HAP-1 (cell line): ENCODE results near the gene COL23A1.

Experiments used
- DNase-seq, 2 experiments: peaks; one replicate each; pipeline ENCODE4 v3.0.0-alpha.2; 2016 to 2020; ENCODE audit warnings: low spot score in 2 of 2
- H3K27me3 ChIP-seq: fragments of 250-450 bp; sonication (Bioruptor Pico); 2 replicates; pipeline ENCODE4 v1.5.1; 2020; ENCODE audit warnings: low read depth, mild to moderate bottlenecking, moderate library complexity
- H3K36me3 ChIP-seq: fragments of 250-450 bp; sonication (Bioruptor Pico); replicated peaks from 2 replicates; pipeline ENCODE4 v1.5.1; 2020; ENCODE audit warnings: mild to moderate bottlenecking
- H3K4me1 ChIP-seq: fragments of 250-450 bp; sonication (Bioruptor Pico); 2 replicates; pipeline ENCODE4 v1.5.1; 2020; ENCODE audit warnings: mild to moderate bottlenecking
- H3K4me3 ChIP-seq: fragments of 250-450 bp; sonication (Bioruptor Pico); 2 replicates; pipeline ENCODE4 v1.5.1; 2020; ENCODE audit warnings: mild to moderate bottlenecking, moderate library complexity
- H3K9me3 ChIP-seq: fragments of 250-450 bp; sonication (Bioruptor Pico); 2 replicates; pipeline ENCODE4 v1.5.1; 2020; ENCODE audit warnings: mild to moderate bottlenecking, moderate library complexity
- in situ Hi-C: fragments of 300-500 bp; cut with MboI; formaldehyde crosslinking; loops from 3 replicates; pipeline ENCODE4 v1.14.3; 2020; ENCODE audit warnings: low sequenced_read_pairs, inconsistent platforms, mixed read lengths

Gene COL23A1

DNA sequence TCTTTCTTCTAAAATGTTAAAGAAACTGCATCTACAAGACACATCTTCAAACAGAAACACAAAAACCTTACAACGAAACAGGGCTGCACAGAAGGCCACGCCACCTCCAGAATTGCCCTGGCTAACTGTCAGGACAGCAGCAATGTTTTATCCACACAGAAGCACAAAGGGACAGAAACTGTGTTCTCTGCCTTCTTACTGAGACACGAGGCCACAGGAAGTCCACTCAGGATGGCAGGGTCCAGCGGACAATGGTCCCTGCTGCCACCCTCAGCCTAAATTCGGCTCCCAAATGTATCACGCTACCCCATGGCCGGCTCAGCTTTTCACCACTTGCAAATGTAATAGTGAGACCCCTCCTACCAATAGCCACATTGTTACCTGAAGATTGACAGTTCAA lies 197.8 kb downstream of the COL23A1 start:
- in situ Hi-C loops: no loop called here
- H3K4me1 ChIP-seq: no peaks in the 10 kb centered on the region
- no peaks in the 10 kb centered on the region for H3K27me3 ChIP-seq
- H3K9me3 ChIP-seq: no peaks in the 10 kb centered on the region
- no peak overlapping the region for H3K4me3 ChIP-seq
- DNase-seq: no peak
- no peaks in the 10 kb centered on the region for H3K36me3 ChIP-seq

DNA sequence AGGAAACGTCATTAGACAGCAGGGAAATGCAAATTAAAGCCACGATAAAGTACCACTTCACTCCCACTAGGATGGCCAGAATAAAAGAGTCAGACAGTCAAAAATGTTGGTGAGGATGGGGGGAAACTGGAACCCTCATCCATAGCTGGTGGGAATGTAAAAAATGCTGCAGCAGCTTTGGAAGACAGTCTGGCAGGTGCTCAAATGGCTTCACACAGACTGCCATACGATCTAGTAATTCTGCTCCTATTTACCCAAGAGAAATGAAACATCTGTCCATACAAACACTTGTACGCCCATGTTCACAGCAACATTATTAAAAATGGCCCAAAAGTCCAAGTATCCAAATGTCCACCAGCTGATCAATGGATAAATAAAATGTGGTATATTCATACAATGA lies 198.7 kb downstream of the COL23A1 start:
- H3K36me3 ChIP-seq: no peaks in the 10 kb centered on the region
- H3K4me3 ChIP-seq: no peak overlapping the region
- in situ Hi-C loops: no loop called here
- H3K27me3 ChIP-seq: no peaks in the 10 kb centered on the region; the same call in 1 of the 2 replicates
- DNase-seq: no peak
- no peaks in the 10 kb centered on the region for H3K4me1 ChIP-seq
- H3K9me3 ChIP-seq: no peaks in the 10 kb centered on the region

DNA sequence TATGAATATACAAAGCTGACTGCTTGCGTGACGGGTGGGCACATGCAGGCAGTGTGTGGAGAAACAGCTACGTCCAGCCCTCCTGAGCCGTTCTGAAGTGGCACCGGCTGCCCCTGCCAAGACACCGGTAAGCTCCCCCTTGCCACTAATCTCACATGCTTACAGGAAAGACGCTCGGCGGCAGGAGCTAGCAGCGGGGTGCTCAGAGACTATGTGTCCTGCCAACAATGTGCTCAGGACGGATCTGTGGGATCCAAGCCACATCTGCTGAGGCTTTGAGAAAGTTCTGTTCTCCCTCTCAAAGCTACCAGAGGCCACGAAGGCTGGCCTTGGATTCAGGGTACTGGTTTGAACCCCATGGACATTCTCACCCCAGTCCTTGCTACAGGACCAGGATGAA lies 200.4 kb downstream of the COL23A1 start:
- DNase-seq: no peak
- in situ Hi-C loops: no loop called here
- H3K36me3 ChIP-seq: no peaks in the 10 kb centered on the region

DNA sequence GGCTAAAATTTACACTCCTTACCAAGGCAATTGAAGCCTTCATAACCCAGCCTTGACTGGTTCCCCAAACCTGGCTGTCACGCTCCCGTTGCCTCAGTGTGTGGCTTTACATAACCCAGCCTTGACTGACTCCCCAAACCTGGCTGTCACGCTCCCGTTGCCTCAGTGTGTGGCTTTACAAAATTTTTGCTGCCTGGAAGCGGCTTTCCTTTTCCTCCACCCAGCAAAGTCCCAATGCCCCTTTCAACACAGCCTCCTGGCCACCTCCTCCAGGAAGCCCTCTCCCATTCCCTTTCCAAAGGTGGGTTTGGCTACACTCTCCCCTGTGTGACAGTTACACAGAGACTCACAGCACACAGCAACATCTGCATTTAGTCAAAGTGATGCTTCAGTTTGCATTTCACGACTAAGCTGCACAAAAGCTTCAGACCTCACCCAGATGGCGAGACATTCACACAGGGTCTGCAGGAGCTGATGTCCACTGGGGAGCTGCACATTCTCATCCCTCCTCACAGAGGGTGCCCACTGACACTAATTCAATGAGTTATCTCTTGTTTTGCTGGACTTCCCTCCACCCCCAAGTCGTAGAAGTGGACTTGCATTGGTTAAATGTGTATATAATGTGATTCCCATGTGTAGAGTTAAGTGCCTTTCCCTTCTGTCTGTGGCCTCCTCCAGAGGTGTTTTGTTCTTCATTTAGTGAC lies 201.0 kb downstream of the COL23A1 start:
- H3K36me3 ChIP-seq: no peaks in the 10 kb centered on the region
- DNase-seq: no peak
- in situ Hi-C loops: no loop called here
- H3K27me3 ChIP-seq: peaks cover 3% of the 10 kb centered on the region
- no peaks in the 10 kb centered on the region for H3K9me3 ChIP-seq
- H3K4me1 ChIP-seq: no peaks in the 10 kb centered on the region
- H3K4me3 ChIP-seq: no peak overlapping the region

More for the DNA sequence above, 200.4 kb downstream of the COL23A1 start:
- H3K9me3 ChIP-seq: no peaks in the 10 kb centered on the region
- H3K27me3 ChIP-seq: peaks cover 3% of the 10 kb centered on the region
- H3K4me1 ChIP-seq: no peaks in the 10 kb centered on the region
- H3K4me3 ChIP-seq: no peak overlapping the region

DNA sequence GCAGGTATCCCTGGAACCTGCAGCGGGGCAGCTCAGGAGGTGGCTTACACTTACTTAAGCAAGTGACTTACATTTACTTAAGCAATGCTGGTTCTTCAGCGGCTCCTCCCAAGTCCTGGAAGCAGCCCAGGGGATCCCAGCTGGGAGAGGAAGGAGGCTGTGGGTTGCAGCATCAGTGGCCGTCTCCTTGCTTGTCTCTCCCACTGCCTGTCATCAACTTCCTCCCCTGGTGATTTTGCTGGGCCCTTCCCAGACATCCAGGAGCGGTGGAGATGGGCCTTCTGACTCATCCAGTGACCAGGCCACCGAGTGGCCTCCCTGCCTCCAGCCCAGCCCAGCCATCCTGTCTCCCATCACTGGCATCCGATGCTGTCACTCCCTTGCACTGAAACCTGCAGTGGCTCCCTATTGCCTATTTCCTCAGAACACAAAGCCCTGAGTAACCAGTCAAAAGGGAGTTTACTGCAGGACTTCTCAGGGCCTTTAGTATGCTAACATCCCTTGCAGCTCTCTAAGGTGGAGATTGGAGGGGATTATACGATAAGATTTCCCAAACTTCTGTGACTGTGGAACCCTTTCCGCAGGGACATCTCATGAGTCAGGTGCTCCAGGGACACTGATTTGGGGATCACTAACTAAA lies 201.7 kb downstream of the COL23A1 start:
- in situ Hi-C loops: no loop called here
- Histone ChIP-seq H3K4me1 (no peaks in the 10 kb centered on the region), H3K9me3 (no peaks in the 10 kb centered on the region), H3K36me3 (no peaks in the 10 kb centered on the region), H3K4me3 (no peak overlapping the region), H3K27me3 (peaks cover 3% of the 10 kb centered on the region)
- no peak for DNase-seq

DNA sequence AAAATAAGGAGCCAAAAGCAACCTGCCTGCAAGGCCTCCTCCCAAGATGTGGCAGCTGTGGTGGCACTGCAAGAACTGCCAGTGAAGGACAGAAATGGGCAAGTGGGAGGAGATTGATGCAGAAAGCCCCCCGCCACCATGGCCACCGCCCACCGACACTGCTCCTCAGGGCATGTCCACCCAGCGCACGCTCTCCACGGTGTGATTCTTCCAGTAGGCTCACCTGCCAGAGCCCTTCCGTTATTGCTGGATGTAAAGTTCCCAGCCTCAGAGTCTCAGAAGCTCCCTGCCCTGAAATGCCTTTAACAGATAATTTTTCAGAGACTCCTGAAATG lies 202.4 kb downstream of the COL23A1 start:
- Histone ChIP-seq H3K27me3 (peaks cover 3% of the 10 kb centered on the region), H3K36me3 (no peaks in the 10 kb centered on the region), H3K9me3 (no peaks in the 10 kb centered on the region), H3K4me1 (no peaks in the 10 kb centered on the region), H3K4me3 (no peak overlapping the region)
- in situ Hi-C loops: no loop called here
- DNase-seq: no peak

DNA sequence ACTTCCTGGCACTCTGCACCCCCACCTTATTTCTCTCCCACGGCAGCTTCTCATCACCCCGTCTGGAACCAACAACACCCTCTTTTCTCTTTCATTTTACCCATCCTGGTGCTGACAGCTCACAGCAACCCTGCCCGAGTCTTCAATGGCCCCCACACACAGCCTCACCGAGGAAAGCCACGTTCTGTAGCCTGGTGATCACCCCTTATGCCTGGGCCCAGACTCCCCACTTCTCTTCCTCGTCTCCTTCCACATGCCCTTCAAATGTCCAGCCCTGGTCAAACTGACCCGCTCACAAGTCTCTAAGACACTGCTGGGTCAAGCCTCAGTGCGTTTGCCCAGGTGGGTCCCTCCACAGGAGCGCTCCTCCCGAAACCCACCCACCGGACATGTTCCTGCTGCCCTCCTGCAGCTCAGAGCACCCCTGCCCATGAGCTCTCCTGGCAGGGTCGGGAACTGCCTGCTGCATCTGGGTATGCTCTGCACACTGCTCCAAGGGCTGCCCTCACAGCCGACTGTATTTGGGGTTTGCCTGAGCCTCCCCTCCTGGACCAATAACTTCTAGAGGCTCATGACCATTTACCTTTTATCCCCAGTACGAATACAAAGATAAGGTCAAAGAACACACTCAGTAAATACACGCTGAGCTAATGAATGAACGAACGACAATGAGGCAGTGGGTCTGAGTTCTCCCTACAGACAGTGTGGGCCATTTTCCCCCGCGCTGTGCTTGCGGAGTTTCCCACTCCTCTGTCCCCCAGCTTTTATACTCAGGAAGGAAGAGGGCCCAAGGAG lies 202.9 kb downstream of the COL23A1 start:
- no peak overlapping the region for H3K4me3 ChIP-seq
- H3K27me3 ChIP-seq: peaks cover 3% of the 10 kb centered on the region
- H3K36me3 ChIP-seq: no peaks in the 10 kb centered on the region
- no peaks in the 10 kb centered on the region for H3K9me3 ChIP-seq
- in situ Hi-C loops: no loop called here
- no peaks in the 10 kb centered on the region for H3K4me1 ChIP-seq
- no peak for DNase-seq

DNA sequence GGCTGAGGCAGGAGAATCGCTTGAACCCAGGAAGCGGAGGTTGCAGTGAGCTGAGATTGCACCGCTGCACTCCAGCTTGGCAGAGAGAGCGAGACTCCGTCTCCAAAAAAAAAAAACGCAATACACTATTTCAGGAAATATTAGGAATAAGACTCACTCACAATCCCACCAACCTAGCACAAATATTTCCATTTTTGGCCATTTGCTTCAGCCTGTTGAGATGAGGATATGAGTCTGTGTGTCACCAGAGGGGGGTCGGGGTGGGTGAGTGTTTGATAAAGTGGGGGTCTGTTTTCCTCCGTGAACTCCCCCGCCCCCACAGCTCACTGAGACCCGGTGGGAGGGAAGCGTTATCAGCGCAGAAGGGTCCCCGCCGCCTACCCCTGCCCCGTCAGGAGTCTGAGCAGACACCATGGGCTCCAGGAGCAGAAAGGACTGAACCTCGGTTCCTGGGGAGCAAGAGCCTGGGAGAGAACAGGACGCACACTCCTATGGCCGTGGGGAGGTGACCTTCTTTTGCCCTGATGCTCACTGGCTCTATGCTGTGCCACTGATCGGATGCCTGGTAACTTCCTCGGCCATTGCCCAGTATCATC lies 203.8 kb downstream of the COL23A1 start:
- Histone ChIP-seq H3K27me3 (peaks cover 3% of the 10 kb centered on the region), H3K4me1 (no peaks in the 10 kb centered on the region), H3K9me3 (no peaks in the 10 kb centered on the region), H3K4me3 (no peak overlapping the region), H3K36me3 (no peaks in the 10 kb centered on the region)
- in situ Hi-C loops: no loop called here
- DNase-seq: no peak

DNA sequence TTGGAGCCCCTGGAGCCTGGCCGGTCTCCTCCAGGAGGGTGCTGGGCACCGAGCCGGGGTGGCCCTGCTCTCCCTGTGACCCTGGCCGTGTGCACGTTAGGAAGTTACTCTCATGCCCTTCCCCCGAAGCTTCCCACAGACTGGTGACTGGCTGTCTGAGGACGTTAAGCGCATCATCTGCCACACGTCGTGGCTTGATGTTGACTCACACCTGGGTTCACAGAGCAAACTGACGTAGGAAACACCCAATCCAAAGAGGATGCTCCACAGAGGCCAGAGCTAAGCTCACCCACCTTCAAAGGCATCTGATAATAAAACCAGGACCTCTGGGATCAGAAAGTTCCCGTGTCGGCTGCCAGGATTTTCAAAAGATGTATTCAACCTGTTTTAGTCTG lies 204.7 kb downstream of the COL23A1 start:
- no peak overlapping the region for H3K4me3 ChIP-seq
- H3K4me1 ChIP-seq: no peaks in the 10 kb centered on the region
- no peak for DNase-seq
- peaks cover 3% of the 10 kb centered on the region for H3K27me3 ChIP-seq
- no peaks in the 10 kb centered on the region for H3K9me3 ChIP-seq
- in situ Hi-C loops: no loop called here
- no peaks in the 10 kb centered on the region for H3K36me3 ChIP-seq

DNA sequence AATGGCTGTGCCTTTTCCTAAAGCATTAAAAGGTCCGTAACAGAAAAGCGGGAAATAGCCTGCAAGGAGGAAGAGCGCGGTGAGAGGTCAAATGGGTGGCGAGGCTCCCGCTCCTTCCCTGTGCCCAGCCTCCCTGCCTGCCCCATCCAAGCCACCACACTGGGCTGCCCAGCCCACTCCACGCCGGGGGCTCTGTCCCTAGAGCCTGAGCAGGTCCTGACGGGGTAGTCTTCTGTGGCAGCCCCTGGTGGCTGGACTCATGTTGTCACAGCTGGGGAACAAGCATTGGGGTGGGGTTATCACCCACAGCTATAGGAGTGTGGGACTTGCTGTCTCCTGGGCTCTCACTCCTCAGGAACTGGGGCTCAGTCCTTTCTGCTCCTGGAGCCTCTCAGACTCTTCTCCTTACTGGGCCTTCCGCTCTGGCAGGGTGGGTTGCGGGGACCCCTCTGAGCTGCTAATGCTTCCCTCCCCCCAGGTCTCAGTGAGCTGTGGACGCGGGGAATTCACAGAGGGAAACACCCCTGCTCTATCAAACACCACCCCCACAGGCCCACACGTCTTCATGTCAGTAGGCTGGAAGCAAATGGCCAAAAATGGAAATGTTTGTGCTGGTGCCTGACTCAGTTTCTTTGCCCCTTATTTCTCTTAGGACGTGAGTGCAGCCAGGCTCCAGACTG lies 205.2 kb downstream of the COL23A1 start:
- H3K27me3 ChIP-seq: peaks cover 3% of the 10 kb centered on the region
- in situ Hi-C loops: no loop called here
- H3K9me3 ChIP-seq: no peaks in the 10 kb centered on the region
- H3K4me3 ChIP-seq: no peak overlapping the region
- no peaks in the 10 kb centered on the region for H3K36me3 ChIP-seq
- DNase-seq: no peak
- H3K4me1 ChIP-seq: no peaks in the 10 kb centered on the region

DNA sequence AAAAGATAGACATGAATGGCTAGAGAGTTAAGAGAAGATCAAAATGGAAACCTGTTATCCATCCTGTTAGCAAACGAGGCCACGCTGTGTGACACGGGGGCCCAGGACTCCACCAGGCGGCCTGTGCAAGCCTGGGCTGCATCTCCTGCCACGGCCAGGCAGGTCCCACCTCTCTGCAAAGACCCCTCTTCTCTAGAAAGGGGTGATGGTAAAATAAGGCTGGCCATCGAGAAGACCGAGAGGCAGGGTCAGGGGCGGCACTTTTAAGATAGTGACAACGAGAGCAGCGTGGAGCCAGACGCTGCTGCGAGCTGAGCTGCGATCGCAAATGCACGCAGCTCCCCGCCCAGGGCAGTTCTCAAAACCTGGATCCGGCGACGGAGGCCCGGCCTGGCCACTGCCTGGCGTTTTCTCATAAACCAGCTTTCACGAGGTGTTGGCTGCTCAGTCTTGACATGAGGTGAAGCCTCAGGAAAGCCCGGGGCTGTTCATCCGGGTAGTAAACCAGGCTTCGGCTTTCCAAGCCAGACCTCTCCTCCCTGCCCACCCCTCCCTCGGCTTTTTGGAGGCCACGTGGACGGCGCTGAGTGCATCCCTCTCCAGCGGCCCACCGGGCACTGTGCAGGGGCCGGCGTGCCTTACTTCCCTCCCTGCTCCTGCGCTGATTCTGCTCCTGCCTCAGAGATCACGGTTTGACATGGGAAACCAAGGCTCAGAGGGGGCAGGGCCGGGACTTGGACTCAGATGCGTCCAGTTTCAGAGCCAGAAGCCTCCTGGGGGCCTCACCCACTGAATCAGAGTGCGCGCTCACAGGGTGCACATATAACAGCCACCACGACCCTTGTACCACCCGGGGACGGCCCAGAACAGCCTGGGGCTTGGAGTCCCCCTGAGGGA lies 206.0 kb downstream of the COL23A1 start:
- Histone ChIP-seq H3K27me3 (peaks cover 3% of the 10 kb centered on the region), H3K9me3 (no peaks in the 10 kb centered on the region), H3K36me3 (no peaks in the 10 kb centered on the region), H3K4me1 (no peaks in the 10 kb centered on the region), H3K4me3 (no peak overlapping the region)
- no peak for DNase-seq
- in situ Hi-C loops: no loop called here

DNA sequence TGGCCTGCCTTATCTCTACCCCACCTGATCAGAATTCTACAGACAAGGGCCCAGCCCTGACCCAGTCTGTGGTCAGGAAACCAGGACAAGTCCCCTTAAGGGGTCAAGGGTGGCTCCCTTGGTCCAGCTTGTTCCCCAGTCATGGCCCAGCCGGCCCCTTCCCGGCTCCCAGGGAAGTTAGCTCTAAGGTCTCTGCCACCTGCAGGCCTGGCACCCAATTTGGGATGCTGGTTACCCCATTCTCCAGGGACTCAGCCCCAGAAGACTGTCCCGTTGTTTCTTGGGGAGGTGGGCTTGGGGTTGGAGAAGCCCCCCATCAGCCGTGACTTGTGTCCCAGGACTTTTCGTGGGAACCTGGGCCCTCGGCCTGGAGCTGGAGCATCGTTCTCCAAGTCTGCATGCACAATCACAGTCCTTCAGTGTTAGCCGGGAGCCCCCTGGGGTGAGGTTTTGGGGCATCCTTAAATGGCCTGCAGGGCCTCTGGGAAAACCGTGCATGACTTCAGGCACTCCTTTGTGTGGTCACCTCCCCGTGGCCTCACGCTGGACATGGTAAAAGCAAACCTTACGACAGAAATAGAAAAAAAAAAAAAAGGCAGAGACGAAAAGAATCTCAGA lies 206.8 kb downstream of the COL23A1 start:
- H3K4me3 ChIP-seq: no peak overlapping the region
- no peaks in the 10 kb centered on the region for H3K36me3 ChIP-seq
- no peaks in the 10 kb centered on the region for H3K4me1 ChIP-seq
- no peak for DNase-seq
- H3K9me3 ChIP-seq: no peaks in the 10 kb centered on the region
- peaks cover 3% of the 10 kb centered on the region for H3K27me3 ChIP-seq
- in situ Hi-C loops: no loop called here
